HG02759 (cell line): Measurements from ENCODE around the gene AK9.
"Not testable (repeated sequence)": the region's sequence is repeated elsewhere in the genome, so short reads cannot be mapped to it uniquely, and the experiment has no call there.

ENCODE experiments used
- ATAC-seq: cut with Tn5 transposase; IDR thresholded peaks from one replicate; pipeline ENCODE4 v1.9.1; 2021; ENCODE audit warnings: mild to moderate bottlenecking, moderate library complexity; ENCODE audit not compliant: unreplicated experiment

AK9 gene

GRCh38 chr6:109628158-109629000 is 62.6 kb downstream of the AK9 start:
- ATAC-seq: no peak

GRCh38 chr6:109626311-109626710 is 64.7 kb downstream of the AK9 start:
- ATAC-seq: no peak

GRCh38 chr6:109625199-109625598 is 65.8 kb downstream of the AK9 start:
- ATAC-seq: no peak

- ATAC-seq: no peak
Observed at GRCh38 chr6:109623288-109623687, 67.7 kb downstream of the AK9 start.

- no peak for ATAC-seq
Observed at GRCh38 chr6:109612268-109612667, 78.7 kb downstream of the AK9 start.

- ATAC-seq: no peak
Observed at GRCh38 chr6:109611502-109611901, 79.5 kb downstream of the AK9 start.

- ATAC-seq: no peak
Observed at GRCh38 chr6:109610590-109610989, 80.4 kb downstream of the AK9 start.

- ATAC-seq: no peak
Observed at GRCh38 chr6:109609737-109610136, 81.3 kb downstream of the AK9 start.

GRCh38 chr6:109606359-109606758 is 84.6 kb downstream of the AK9 start:
- no peak for ATAC-seq

- no peak for ATAC-seq
Observed at GRCh38 chr6:109595998-109596397, 95.0 kb downstream of the AK9 start.

- no peak for ATAC-seq
Observed at GRCh38 chr6:109580519-109580918, 110.5 kb downstream of the AK9 start.

- ATAC-seq: no peak
Observed at GRCh38 chr6:109579361-109579760, 111.6 kb downstream of the AK9 start.

GRCh38 chr6:109569901-109570300 is 121.1 kb downstream of the AK9 start:
- ATAC-seq: not testable (repeated sequence)

- ATAC-seq: no peak
Observed at GRCh38 chr6:109561844-109562243, 129.2 kb downstream of the AK9 start.

GRCh38 chr6:109531446-109531845 is 159.6 kb downstream of the AK9 start:
- no peak for ATAC-seq

GRCh38 chr6:109527989-109528388 is 163.0 kb downstream of the AK9 start:
- no peak for ATAC-seq

- ATAC-seq: no peak
Observed at GRCh38 chr6:109526905-109527628, 163.9 kb downstream of the AK9 start.

- ATAC-seq: no peak
Observed at GRCh38 chr6:109524129-109524528, 166.9 kb downstream of the AK9 start.

- ATAC-seq: no peak
Observed at GRCh38 chr6:109523478-109523877, 167.5 kb downstream of the AK9 start.

GRCh38 chr6:109521080-109521479 is 169.9 kb downstream of the AK9 start:
- no peak for ATAC-seq

- ATAC-seq: not testable (repeated sequence)
Observed at GRCh38 chr6:109519647-109520046, 171.4 kb downstream of the AK9 start.

GRCh38 chr6:109516929-109517328 is 174.1 kb downstream of the AK9 start:
- ATAC-seq: no peak
